Measurements from ENCODE around the gene ITGA1.

ITGA1 gene

GRCh38 chr5:53008751-53009150 lies 221.0 kb downstream of the ITGA1 start:
- DNase-seq, result no peak

Measured in hematopoietic multipotent progenitor cell treated with erythropoietin and hydrocortisone succinate and interleukin-3 and kit ligand, for 6 days (in vitro differentiated cells).